HCT116 (cell line): Measurements from ENCODE around the gene SAE1.
"Not testable (repeated sequence)": the region's sequence is repeated elsewhere in the genome, so short reads cannot be mapped to it uniquely, and the experiment has no call there.

Experiments
- EZH2 ChIP-seq: fragments of 200-600 bp; sonication (generic); IDR thresholded peaks from 2 replicates; pipeline ENCODE4 v1.6.1; 2017; ENCODE audit warnings: antibody characterized with exemption, mixed run types
- EZH2phosphoT487 ChIP-seq: fragments of 200-600 bp; IDR thresholded peaks from 2 replicates; pipeline ENCODE4 v1.6.1; 2018; ENCODE audit warnings: antibody characterized with exemption, borderline replicate concordance
- SRF ChIP-seq: IDR thresholded peaks from 2 replicates; pipeline ENCODE4 v1.6.1; 2012; ENCODE audit warnings: low read depth
- TF ChIP-seq, protein P1 (sequence below), 3 experiments: fragments of 200-600 bp in 1 of 3; sonication (generic) in 1 of 3; IDR thresholded peaks in 2 of 3; conservative IDR thresholded peaks in 1 of 3; 2 replicates each; pipeline ENCODE4 v1.5.1; 2012 to 2017; ENCODE audit warnings: low read depth in 2 of 3, low read length in 2 of 3, antibody characterized with exemption in 1 of 3, borderline replicate concordance in 1 of 3, control low read depth in 1 of 3, mild to moderate bottlenecking in 1 of 3, mixed read lengths in 1 of 3, mixed run types in 1 of 3, moderate library complexity in 1 of 3; ENCODE audit not compliant: insufficient read depth in 1 of 3
- TF ChIP-seq, protein P2 (sequence below): IDR thresholded peaks from 2 replicates; pipeline ENCODE4 v1.6.1; 2012

DNA sequence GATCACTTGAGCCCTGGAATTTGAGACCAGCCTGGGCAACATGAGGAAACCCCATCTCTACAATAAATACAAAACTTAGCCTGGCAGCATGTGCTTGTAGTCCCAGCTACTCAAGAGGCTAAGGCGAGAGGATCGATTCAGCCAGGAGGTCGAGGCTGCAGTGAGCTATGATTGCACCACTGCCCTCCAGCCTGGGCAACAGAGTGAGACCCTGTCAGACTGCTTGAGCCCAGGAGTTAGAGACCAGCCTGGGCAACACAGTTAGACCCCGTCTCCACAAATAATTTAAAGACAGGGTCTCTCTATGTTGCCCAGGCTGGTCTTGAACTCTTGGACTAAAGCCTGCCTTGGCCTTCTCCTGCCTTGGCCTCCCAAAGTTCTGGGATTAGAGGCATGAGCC is 29.5 kb upstream of the SAE1 start:
- not testable (repeated sequence) for TF ChIP-seq SRF, EZH2, EZH2phosphoT487
- TF ChIP-seq, protein P1, sequence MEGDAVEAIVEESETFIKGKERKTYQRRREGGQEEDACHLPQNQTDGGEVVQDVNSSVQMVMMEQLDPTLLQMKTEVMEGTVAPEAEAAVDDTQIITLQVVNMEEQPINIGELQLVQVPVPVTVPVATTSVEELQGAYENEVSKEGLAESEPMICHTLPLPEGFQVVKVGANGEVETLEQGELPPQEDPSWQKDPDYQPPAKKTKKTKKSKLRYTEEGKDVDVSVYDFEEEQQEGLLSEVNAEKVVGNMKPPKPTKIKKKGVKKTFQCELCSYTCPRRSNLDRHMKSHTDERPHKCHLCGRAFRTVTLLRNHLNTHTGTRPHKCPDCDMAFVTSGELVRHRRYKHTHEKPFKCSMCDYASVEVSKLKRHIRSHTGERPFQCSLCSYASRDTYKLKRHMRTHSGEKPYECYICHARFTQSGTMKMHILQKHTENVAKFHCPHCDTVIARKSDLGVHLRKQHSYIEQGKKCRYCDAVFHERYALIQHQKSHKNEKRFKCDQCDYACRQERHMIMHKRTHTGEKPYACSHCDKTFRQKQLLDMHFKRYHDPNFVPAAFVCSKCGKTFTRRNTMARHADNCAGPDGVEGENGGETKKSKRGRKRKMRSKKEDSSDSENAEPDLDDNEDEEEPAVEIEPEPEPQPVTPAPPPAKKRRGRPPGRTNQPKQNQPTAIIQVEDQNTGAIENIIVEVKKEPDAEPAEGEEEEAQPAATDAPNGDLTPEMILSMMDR (IDR thresholded peaks at IDR 0.05 in 2 of 3, conservative IDR thresholded peaks at IDR 0.05 in 1 of 3; ENCODE audit: borderline replicate concordance in 1 of 3, insufficient read depth in 1 of 3, low read depth in 2 of 3, low read length in 2 of 3): not testable (repeated sequence)
- TF ChIP-seq, protein P2, sequence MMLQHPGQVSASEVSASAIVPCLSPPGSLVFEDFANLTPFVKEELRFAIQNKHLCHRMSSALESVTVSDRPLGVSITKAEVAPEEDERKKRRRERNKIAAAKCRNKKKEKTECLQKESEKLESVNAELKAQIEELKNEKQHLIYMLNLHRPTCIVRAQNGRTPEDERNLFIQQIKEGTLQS: not testable (repeated sequence)
